HEK293T (cell line): ENCODE measurements around the gene MRPL55.

Experiments used
- ARNT ChIP-seq: fragments of 450-650 bp; IDR thresholded peaks from 2 replicates; pipeline ENCODE4 v1.6.1; 2017; ENCODE audit warnings: mild to moderate bottlenecking
- BHLHE40 ChIP-seq: fragments of 450-650 bp; IDR thresholded peaks from 2 replicates; pipeline ENCODE4 v1.6.1; 2016; ENCODE audit warnings: mild to moderate bottlenecking, moderate library complexity, borderline replicate concordance
- ELF4 ChIP-seq: fragments of 450-650 bp; IDR thresholded peaks from 2 replicates; pipeline ENCODE4 v1.6.1; 2017; ENCODE audit warnings: antibody characterized with exemption
- FOXA1 ChIP-seq: fragments of 450-650 bp; IDR thresholded peaks from 2 replicates; pipeline ENCODE4 v1.6.1; 2016; ENCODE audit warnings: mild to moderate bottlenecking
- FOXK2 ChIP-seq: fragments of 450-650 bp; IDR thresholded peaks from 2 replicates; pipeline ENCODE4 v1.6.1; 2016; ENCODE audit warnings: mild to moderate bottlenecking
- FOXM1 ChIP-seq: fragments of 450-650 bp; IDR thresholded peaks from 2 replicates; pipeline ENCODE4 v1.6.1; 2017; ENCODE audit warnings: mild to moderate bottlenecking, borderline replicate concordance
- LEF1 ChIP-seq: fragments of 450-650 bp; IDR thresholded peaks from 2 replicates; pipeline ENCODE4 v1.6.1; 2017; ENCODE audit warnings: mild to moderate bottlenecking, borderline replicate concordance
- PKNOX1 ChIP-seq: fragments of 450-650 bp; IDR thresholded peaks from 2 replicates; pipeline ENCODE4 v1.6.1; 2016
- SP1 ChIP-seq: fragments of 450-650 bp; IDR thresholded peaks from 2 replicates; pipeline ENCODE4 v1.6.1; 2017
- SUZ12 ChIP-seq: fragments of 450-650 bp; IDR thresholded peaks from 2 replicates; pipeline ENCODE4 v1.6.1; 2016; ENCODE audit warnings: mild to moderate bottlenecking
- TARDBP ChIP-seq: fragments of 450-650 bp; IDR thresholded peaks from 2 replicates; pipeline ENCODE4 v1.6.1; 2016
- ZNF384 ChIP-seq: fragments of 450-650 bp; IDR thresholded peaks from 2 replicates; pipeline ENCODE4 v1.6.1; 2016

- TF ChIP-seq FOXM1 = no peak
- TF ChIP-seq BHLHE40 = no peak
- no peak for TF ChIP-seq SP1
- no peak for TF ChIP-seq FOXK2
- no peak for TF ChIP-seq FOXA1
- no peak for TF ChIP-seq TARDBP
- no peak for TF ChIP-seq ZNF384
- no peak for TF ChIP-seq LEF1
- no peak for TF ChIP-seq ARNT
- no peak for TF ChIP-seq ELF4
- TF ChIP-seq SUZ12 = no peak
- TF ChIP-seq PKNOX1 = no peak
Observed at GRCh38 chr1:228134591-228134990, 25.5 kb upstream of the MRPL55 start.
